ENCODE measurements around the gene TAF3. TPM values are rescaled to one million over a fixed set of nuclear protein-coding genes. Genes with fewer than 3 reads are reported as not detected.

Gene TAF3
- total RNA-seq, 1 experiment from 2014 or later: 5.5 TPM

DNA sequence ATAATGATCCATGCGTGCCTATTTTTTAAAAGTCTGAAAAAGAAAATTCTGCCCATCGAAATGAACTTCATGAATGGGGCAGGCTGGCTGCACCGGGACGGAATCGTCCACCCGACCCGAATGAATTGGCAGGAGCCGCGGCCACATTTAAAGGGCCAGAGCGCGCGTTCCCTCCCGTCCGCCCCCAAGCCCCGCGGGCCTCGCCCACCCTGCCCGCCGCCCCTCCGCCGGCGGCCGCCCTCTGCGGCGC is 235.9 kb downstream of the TAF3 start:
- no peaks in the 10 kb centered on the region for H3K4me1 ChIP-seq (ENCODE audit: control insufficient read depth, insufficient read depth, low read length)
- no peak for DNase-seq (ENCODE audit: low read depth, low spot score)
- H3K27ac ChIP-seq (ENCODE audit: low read length): peak overlapping the region; percentile 73
- intact Hi-C loops (cut with micrococcal nuclease; ENCODE audit: unreplicated experiment): no loop called here
- peak; percentile 36 for ATAC-seq
- in situ Hi-C loops (cut with HindIII; ENCODE audit: low pct_unique_long_range_greater_than_20kb, low sequenced_read_pairs): no loop called here
- H3K36me3 ChIP-seq (ENCODE audit: control insufficient read depth, insufficient read depth, low read length): no peaks in the 10 kb centered on the region
- CTCF ChIA-PET: no interaction called here
- POLR2A ChIA-PET: no interaction called here
- H3K4me3 ChIP-seq (ENCODE audit: low read depth in 2 of 2, low read length in 2 of 2): peak overlapping the region; percentile 57 to 94
- no peak for TF ChIP-seq TCF7L2 (IDR thresholded peaks at IDR 0.05; ENCODE audit: low read depth, low read length)
- no peak for TF ChIP-seq POLR2AphosphoS5 (IDR thresholded peaks at IDR 0.05; ENCODE audit: low read depth, low read length)
- TF ChIP-seq, protein P1, sequence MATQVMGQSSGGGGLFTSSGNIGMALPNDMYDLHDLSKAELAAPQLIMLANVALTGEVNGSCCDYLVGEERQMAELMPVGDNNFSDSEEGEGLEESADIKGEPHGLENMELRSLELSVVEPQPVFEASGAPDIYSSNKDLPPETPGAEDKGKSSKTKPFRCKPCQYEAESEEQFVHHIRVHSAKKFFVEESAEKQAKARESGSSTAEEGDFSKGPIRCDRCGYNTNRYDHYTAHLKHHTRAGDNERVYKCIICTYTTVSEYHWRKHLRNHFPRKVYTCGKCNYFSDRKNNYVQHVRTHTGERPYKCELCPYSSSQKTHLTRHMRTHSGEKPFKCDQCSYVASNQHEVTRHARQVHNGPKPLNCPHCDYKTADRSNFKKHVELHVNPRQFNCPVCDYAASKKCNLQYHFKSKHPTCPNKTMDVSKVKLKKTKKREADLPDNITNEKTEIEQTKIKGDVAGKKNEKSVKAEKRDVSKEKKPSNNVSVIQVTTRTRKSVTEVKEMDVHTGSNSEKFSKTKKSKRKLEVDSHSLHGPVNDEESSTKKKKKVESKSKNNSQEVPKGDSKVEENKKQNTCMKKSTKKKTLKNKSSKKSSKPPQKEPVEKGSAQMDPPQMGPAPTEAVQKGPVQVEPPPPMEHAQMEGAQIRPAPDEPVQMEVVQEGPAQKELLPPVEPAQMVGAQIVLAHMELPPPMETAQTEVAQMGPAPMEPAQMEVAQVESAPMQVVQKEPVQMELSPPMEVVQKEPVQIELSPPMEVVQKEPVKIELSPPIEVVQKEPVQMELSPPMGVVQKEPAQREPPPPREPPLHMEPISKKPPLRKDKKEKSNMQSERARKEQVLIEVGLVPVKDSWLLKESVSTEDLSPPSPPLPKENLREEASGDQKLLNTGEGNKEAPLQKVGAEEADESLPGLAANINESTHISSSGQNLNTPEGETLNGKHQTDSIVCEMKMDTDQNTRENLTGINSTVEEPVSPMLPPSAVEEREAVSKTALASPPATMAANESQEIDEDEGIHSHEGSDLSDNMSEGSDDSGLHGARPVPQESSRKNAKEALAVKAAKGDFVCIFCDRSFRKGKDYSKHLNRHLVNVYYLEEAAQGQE (IDR thresholded peaks at IDR 0.05; ENCODE audit: insufficient read depth in 1 of 2, low read depth in 2 of 2, low read length in 1 of 2): no peak
- no peak; the same call in 1 of the 2 replicates for TF ChIP-seq SIN3A (IDR thresholded peaks at IDR 0.05; ENCODE audit: borderline replicate concordance, insufficient read depth, low read depth, low read length)
- TF ChIP-seq, protein P2, sequence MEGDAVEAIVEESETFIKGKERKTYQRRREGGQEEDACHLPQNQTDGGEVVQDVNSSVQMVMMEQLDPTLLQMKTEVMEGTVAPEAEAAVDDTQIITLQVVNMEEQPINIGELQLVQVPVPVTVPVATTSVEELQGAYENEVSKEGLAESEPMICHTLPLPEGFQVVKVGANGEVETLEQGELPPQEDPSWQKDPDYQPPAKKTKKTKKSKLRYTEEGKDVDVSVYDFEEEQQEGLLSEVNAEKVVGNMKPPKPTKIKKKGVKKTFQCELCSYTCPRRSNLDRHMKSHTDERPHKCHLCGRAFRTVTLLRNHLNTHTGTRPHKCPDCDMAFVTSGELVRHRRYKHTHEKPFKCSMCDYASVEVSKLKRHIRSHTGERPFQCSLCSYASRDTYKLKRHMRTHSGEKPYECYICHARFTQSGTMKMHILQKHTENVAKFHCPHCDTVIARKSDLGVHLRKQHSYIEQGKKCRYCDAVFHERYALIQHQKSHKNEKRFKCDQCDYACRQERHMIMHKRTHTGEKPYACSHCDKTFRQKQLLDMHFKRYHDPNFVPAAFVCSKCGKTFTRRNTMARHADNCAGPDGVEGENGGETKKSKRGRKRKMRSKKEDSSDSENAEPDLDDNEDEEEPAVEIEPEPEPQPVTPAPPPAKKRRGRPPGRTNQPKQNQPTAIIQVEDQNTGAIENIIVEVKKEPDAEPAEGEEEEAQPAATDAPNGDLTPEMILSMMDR (IDR thresholded peaks at IDR 0.05): no peak
- H3K9me3 ChIP-seq (ENCODE audit: control insufficient read depth, insufficient read depth, low read depth, low read length): no peaks in the 10 kb centered on the region
- no peaks in the 10 kb centered on the region for H3K27me3 ChIP-seq (ENCODE audit: control insufficient read depth, insufficient read depth, low read length)
- no TSS peak for BruUV-seq (replicated peaks)

DNA sequence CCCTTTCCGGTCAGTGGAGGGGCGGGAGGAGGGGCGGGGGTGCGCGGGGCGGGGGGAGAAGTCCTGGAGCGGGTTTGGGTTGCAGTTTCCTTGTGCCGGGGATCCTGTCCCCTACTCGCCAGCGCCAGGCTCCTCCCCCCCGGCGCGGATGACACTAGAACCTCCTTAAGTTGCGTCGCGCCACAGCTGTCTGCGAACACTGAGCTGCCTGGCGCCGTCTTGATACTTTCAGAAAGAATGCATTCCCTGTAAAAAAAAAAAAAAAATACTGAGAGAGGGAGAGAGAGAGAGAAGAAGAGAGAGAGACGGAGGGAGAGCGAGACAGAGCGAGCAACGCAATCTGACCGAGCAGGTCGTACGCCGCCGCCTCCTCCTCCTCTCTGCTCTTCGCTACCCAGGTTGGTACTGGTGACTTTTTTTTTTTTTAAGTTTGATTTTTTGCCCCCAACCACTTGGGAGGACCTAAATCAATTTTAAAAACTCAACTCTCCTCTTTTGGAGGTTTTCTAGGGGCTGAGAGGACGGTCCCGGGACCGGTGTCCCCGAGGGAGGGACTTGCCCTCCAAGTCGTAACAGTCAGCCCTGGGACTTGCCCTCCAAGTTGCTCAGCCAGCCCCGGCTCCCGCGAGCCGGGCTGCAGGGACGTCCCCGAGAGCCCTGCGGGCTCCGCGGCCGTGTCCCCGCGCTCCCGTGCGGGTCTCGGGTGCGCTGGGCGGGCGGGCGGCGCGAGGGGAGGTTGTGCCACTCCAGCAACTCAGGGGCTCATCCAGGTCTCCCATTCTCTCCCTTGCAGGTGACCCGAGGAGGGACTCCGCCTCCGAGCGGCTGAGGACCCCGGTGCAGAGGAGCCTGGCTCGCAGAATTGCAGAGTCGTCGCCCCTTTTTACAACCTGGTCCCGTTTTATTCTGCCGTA is 236.4 kb downstream of the TAF3 start, which contains the start of gene GATA3:
Gene GATA3, plus strand, starts transcription at position 195 of the 914 bp plus-strand sequence. CDS start 968 bp downstream, outside the sequence.
- ATAC-seq (peak; percentile 71), DNase-seq (ENCODE audit: low read depth, low spot score) (no peak)
- in situ Hi-C loops (cut with HindIII; ENCODE audit: low pct_unique_long_range_greater_than_20kb, low sequenced_read_pairs): no loop called here
- BruUV-seq (replicated peaks): TSS peak; percentile 71
- Histone ChIP-seq H3K36me3 (ENCODE audit: control insufficient read depth, insufficient read depth, low read length) (no peaks in the 10 kb centered on the region), H3K9me3 (ENCODE audit: control insufficient read depth, insufficient read depth, low read depth, low read length) (no peaks in the 10 kb centered on the region), H3K4me1 (ENCODE audit: control insufficient read depth, insufficient read depth, low read length) (no peaks in the 10 kb centered on the region), H3K27ac (ENCODE audit: low read length) (peak within 1 kb of the TSS; percentile 73), H3K4me3 (ENCODE audit: low read depth in 2 of 2, low read length in 2 of 2) (peak within 1 kb of the TSS; percentile 57 to 94), H3K27me3 (ENCODE audit: control insufficient read depth, insufficient read depth, low read length) (no peaks in the 10 kb centered on the region)
- TF ChIP-seq, protein P2 (IDR thresholded peaks at IDR 0.05): no peak
- TF ChIP-seq TCF7L2 (IDR thresholded peaks at IDR 0.05; ENCODE audit: low read depth, low read length) (no peak), SIN3A (IDR thresholded peaks at IDR 0.05; ENCODE audit: borderline replicate concordance, insufficient read depth, low read depth, low read length) (no peak; the same call in 1 of the 2 replicates), POLR2AphosphoS5 (IDR thresholded peaks at IDR 0.05; ENCODE audit: low read depth, low read length) (no peak)
- TF ChIP-seq, protein P1 (IDR thresholded peaks at IDR 0.05; ENCODE audit: insufficient read depth in 1 of 2, low read depth in 2 of 2, low read length in 1 of 2): no peak
- intact Hi-C loops (cut with micrococcal nuclease; ENCODE audit: unreplicated experiment): no loop called here
- POLR2A ChIA-PET: no interaction called here
- CTCF ChIA-PET: no interaction called here

Measured in Panc1 (cell line).